HG03571 (cell line): ENCODE results near the gene ZNF600.
"Not testable (repeated sequence)": the region's sequence is repeated elsewhere in the genome, so short reads cannot be mapped to it uniquely, and the experiment has no call there.

Source experiments
- ATAC-seq: cut with Tn5 transposase; IDR thresholded peaks from one replicate; pipeline ENCODE4 v1.9.1; 2021; ENCODE audit not compliant: unreplicated experiment

Gene ZNF600

GRCh38 chr19:52786464-52787354, at the start of gene ZNF600:
Gene ZNF600, minus strand, starts transcription at chr19:52786791. Its CDS starts 7,903 bp downstream, at chr19:52778888.
- ATAC-seq: peak; percentile 96

DNA sequence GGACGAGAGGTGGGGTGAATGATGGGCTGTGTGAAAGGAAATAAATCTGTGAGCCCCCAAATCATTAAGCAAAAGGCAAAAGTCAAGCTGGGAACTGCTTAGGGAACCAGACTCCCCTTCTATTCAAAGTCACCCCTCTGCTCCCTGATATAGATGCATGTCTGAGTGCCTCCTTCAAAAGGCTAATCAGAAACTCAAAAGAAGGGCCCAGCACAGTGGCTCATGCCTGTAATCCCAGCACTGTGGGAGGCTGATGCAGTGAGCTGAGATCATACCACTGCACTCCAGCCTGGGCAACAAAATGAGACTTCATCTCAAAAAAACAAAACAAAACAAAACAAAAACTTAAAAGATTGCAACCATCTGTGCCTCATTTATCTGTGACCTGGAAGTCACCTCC, 47.7 kb upstream of the ZNF600 start:
- not testable (repeated sequence) for ATAC-seq

- not testable (repeated sequence) for ATAC-seq
These were observed 47.0 kb upstream of the ZNF600 start for GRCh38 chr19:52833541-52833940.

- ATAC-seq: not testable (repeated sequence)
These were observed 43.3 kb upstream of the ZNF600 start for GRCh38 chr19:52829866-52830265.

- no peak for ATAC-seq
These were observed 39.2 kb upstream of the ZNF600 start for GRCh38 chr19:52825765-52826164.

GRCh38 chr19:52823676-52824075, 37.1 kb upstream of the ZNF600 start:
- no peak for ATAC-seq

DNA sequence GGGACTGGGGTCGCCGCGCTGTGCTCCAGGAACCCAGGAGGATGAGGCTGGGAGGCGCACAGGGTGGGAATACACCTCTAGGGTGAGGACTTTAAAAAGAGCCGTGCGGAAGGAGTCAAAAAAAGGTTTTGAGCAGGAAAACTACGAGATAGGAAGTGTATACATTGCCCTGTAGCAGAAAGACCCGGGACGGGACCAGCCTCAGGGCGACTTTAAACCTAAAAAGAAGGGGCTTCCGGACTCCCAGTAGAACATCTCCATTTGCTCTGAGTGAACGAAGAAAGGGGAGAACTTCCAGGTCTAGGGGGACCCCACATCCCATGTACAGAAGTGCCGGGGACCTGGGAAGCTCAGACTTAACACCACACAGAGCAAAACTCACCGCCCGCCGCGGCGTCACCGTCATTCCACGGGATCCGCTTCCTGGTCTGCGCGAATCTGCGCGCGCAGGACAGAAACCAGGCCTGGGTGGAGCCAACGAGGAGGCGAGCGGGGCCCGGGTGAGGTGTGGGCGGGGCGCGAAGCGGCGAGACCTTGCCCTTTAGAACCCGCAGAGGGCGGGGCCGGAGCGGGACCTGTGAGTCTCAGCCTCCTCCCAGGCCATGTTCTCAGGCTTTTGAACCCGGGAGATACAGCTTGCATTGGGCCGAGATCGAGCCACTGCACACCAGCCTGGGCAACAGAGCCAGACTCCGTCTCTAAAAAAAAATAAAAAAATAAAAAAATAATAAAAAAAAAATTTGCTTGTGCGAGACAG, 34.8 kb upstream of the ZNF600 start, which contains the start of gene ZNF28:
TSS of gene ZNF28 (minus strand) at position 430 of the 757 bp plus-strand sequence. CDS start 3,675 bp downstream, outside the sequence.
- ATAC-seq: peak; percentile 89

DNA sequence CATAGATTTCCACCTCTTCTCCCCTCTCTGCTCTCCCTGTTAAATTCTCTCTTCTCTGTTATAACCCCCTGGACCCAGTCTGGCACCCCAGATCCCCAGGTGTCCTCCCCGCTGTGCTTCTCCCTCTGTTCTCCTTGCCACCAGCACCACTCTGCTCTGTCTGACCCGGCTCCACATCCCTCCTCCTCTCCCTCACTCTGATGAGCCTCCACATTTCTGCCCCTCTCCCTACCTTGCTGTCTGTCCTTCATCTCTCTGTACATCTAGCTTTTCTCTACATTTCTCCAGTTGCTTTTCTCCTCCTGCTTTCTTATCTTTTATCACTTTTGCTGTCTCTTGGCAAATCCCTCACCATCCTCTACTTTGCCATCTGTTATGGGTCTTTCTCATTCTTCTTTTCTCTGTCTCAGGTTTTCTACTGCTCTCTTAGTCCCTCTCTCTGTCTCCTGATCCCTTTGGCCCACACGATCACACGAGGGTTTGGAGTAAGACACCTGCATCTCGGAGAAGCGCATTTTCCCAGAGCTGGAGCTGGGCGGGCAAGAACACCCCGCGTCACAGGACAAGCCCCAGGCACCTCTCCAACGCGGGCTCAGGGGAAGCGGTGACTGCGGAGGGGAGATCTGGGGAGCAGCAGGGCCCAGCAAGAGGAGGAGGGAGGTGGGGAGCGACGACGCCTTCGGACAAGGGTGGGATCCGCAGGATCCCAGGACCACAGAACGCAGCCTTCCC, 34.0 kb upstream of the ZNF600 start:
- not testable (repeated sequence) for ATAC-seq

- ATAC-seq: no peak
These were observed 23.2 kb upstream of the ZNF600 start for GRCh38 chr19:52809801-52810200.

- ATAC-seq: not testable (repeated sequence)
These were observed 13.5 kb upstream of the ZNF600 start for GRCh38 chr19:52799950-52800640.

DNA sequence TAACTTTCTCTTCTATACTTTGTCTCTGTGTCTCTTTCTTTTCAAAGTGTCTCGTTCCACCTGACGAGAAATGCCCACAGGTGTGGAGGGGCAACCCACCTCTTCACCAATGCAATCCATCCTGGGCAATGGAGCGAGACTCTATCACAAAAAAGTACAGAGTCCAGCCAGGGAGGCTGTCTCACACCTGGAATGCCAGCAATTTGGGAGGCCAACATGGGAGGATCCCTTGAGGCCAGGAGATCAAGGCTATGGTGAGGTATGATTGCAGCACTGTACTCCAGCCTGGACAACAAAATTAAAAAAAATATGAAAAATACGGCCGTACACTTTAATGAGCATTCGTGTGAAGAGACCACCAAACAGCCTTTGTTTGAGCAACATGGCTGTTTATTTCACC, 2.8 kb upstream of the ZNF600 start:
- ATAC-seq: no peak

GRCh38 chr19:52786078-52786463, 520 bp downstream of the ZNF600 start:
- peak; percentile 29 for ATAC-seq

GRCh38 chr19:52785506-52785905, 1.1 kb downstream of the ZNF600 start:
- ATAC-seq: no peak

DNA sequence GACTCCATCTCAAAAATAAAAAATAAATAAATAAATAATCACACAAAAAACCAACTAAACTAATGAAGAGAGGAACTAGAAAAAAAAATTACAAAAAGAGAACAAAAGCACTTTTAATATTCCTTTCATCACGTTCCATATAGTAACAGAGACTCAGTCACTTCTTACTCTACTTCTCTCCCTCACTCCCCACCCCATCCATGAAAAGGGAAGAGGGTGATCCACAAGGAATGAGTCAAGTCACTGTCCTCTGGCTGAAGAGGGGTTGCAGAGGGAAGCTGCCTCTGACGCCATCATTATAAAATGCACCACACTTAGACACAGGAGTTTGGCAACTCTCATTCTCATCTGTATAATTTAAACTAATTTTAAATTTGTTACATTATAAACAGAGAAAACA, 3.7 kb downstream of the ZNF600 start:
- not testable (repeated sequence) for ATAC-seq

GRCh38 chr19:52778811-52779210, 7.8 kb downstream of the ZNF600 start:
- no peak for ATAC-seq

DNA sequence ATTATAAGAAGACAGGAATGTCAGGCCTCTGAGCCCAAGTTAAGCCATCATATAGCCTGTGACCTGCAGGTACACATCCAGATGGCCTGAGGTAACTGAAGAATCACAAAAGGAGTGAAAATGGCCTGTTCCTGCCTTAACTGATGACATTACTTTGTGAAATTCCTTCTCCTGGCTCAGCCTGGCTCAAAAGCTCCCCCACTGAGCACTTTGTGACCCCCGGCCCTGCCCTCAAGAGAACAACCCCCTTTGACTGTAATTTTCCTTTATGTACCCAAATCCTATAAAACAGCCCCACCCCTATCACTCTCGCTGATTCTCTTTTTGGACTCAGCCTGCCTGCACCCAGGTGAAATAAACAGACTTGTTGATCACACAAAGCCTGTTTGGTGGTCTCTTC, 30.1 kb downstream of the ZNF600 start:
- ATAC-seq: not testable (repeated sequence)

- no peak for ATAC-seq
These were observed 36.8 kb downstream of the ZNF600 start for GRCh38 chr19:52749780-52750179.

- ATAC-seq: no peak
These were observed 38.1 kb downstream of the ZNF600 start for GRCh38 chr19:52748336-52748950.

GRCh38 chr19:52745919-52746318, 40.7 kb downstream of the ZNF600 start:
- ATAC-seq: not testable (repeated sequence)

DNA sequence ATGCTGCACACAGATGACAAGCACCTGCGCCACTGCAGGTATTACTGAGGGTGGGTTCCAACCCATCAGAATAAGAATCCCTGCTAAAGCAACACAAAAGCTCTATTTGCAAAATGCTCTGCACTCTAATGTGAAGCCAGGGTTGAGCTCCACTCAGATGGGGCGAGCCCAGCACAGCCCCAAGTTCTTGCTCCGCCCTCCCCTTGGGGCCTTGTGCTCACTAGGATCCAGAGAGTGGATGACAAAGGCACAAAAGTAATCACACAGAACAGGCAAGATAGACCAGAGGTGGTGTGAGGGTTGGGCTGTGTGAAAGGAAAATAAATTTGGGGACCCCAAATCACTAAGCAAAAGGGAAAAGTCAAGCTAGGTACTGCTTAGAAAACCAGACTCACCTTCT, 43.5 kb downstream of the ZNF600 start:
- no peak for ATAC-seq
